ENCODE data around the gene GPR3.

DNA sequence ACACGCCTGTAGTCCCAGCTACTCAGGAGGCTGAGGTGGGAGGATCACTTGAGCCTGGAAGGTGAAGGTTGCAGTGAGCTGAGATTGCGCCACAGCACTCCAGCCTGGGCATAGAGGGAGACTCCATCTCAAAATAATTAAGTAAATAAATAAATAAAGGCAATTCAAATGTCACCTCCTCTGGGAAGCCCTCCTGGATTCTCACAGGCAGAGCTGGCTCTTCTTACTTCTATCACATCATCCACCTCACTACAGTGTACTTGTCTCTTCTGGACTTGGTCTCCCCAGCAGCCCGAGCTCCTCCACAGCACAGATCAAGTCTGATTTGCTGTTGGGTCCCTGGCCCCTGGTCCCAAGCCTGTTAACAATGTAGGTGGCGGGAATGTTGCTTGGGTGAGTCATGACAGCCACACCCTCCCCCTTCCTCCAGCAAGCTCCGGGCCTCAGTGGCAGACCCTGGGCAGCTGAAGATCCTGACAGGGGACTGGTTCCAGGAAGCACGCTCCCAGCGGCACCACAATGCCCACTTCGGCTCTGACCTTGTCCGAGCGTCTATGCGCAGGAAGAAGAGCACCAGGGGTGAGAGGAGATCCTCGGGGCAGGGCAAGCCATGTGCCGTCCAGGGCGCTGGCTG lies 45.3 kb upstream of the GPR3 start:
- TF ChIP-seq, protein P1, sequence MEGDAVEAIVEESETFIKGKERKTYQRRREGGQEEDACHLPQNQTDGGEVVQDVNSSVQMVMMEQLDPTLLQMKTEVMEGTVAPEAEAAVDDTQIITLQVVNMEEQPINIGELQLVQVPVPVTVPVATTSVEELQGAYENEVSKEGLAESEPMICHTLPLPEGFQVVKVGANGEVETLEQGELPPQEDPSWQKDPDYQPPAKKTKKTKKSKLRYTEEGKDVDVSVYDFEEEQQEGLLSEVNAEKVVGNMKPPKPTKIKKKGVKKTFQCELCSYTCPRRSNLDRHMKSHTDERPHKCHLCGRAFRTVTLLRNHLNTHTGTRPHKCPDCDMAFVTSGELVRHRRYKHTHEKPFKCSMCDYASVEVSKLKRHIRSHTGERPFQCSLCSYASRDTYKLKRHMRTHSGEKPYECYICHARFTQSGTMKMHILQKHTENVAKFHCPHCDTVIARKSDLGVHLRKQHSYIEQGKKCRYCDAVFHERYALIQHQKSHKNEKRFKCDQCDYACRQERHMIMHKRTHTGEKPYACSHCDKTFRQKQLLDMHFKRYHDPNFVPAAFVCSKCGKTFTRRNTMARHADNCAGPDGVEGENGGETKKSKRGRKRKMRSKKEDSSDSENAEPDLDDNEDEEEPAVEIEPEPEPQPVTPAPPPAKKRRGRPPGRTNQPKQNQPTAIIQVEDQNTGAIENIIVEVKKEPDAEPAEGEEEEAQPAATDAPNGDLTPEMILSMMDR (IDR thresholded peaks at IDR 0.05), result no peak
- TF ChIP-seq POLR2AphosphoS5 (IDR thresholded peaks at IDR 0.05; ENCODE audit: insufficient read depth in 1 of 2, low read depth in 1 of 2), result no peak
- no peak for TF ChIP-seq POLR2A (IDR thresholded peaks at IDR 0.05)

Data from vagina (tissue), 2 donors.